HG02588 (cell line): Measurements from ENCODE around the gene ACTR3C.

Experiments
- ATAC-seq: cut with Tn5 transposase; IDR thresholded peaks from one replicate; pipeline ENCODE4 v1.9.1; 2021; ENCODE audit warnings: mild to moderate bottlenecking, moderate library complexity; ENCODE audit not compliant: unreplicated experiment

ACTR3C gene

DNA sequence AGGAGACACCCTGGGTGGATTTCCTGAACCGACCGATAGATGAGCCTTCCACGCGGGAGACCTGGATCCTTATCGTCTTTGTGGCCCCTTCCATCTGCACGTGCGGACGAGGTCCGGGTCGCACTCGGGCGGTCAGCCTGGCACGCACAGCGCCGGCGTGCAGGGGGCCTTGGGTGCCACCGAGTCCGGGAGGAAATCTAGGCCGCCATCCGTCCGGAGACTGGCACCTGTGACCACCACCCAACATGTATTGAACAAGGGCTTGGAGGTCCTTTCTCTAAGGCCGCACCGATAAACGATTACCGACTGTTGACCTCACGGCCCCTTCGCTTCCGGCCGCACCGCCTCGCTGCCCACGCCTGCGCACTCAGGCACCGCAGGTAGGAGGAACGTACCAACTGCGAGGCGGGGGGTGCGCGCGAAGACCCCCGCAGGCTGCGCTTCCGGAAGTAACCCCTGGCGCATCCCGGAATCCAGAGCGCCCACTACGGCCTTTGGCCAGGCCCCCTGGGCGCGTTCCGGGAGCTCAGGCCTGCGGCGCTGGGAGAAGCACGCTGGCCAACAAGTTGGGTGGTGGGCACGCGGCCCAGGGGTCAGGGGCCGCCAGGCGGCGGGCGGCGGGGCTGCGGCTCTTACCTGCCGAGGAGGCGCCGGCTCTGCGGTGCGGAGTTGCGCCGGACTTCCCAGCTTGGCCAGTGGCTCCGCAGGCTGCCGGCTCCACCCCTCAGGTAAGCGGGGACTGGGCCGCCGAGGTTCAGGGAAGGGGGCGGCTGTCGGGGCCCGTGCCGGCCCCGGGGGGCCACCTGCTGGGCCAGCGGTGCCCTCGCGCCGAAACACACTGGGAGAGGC lies at the start of gene ACTR3C, which contains the start of gene LRRC61:
Gene ACTR3C, minus strand, starts transcription at position 713 of the 849 bp plus-strand sequence. CDS start 28,249 bp downstream, outside the sequence.
Gene LRRC61, plus strand, starts transcription at position 523 of the 849 bp plus-strand sequence. CDS start 13,507 bp downstream, outside the sequence.
- peak; percentile 55 for ATAC-seq

GRCh38 chr7:150372271-150373048 lies 49.1 kb upstream of the ACTR3C start:
- ATAC-seq = no peak

- ATAC-seq = no peak
Measured at GRCh38 chr7:150371996-150372270, 48.6 kb upstream of the ACTR3C start.

DNA sequence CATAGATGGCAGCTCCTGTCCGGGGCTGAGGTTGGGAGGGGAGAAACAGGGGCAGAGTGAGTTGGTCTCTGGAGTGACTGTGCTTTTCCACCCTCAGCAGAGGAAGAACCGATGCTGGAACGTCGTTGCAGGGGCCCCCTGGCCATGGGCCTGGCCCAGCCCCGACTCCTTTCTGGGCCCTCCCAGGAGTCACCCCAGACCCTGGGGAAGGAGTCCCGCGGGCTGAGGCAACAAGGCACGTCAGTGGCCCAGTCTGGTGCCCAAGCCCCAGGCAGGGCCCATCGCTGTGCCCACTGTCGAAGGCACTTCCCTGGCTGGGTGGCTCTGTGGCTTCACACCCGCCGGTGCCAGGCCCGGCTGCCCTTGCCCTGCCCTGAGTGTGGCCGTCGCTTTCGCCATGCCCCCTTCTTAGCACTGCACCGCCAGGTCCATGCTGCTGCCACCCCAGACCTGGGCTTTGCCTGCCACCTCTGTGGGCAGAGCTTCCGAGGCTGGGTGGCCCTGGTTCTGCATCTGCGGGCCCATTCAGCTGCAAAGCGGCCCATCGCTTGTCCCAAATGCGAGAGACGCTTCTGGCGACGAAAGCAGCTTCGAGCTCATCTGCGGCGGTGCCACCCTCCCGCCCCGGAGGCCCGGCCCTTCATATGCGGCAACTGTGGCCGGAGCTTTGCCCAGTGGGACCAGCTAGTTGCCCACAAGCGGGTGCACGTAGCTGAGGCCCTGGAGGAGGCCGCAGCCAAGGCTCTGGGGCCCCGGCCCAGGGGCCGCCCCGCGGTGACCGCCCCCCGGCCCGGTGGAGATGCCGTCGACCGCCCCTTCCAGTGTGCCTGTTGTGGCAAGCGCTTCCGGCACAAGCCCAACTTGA lies 48.0 kb upstream of the ACTR3C start:
- ATAC-seq = no peak

- ATAC-seq = no peak
Measured at GRCh38 chr7:150370612-150371071, 47.3 kb upstream of the ACTR3C start.

GRCh38 chr7:150369748-150370501 lies 46.6 kb upstream of the ACTR3C start:
- ATAC-seq = no peak

- peak; percentile 38 for ATAC-seq
Measured at GRCh38 chr7:150368884-150369747, 45.8 kb upstream of the ACTR3C start.

DNA sequence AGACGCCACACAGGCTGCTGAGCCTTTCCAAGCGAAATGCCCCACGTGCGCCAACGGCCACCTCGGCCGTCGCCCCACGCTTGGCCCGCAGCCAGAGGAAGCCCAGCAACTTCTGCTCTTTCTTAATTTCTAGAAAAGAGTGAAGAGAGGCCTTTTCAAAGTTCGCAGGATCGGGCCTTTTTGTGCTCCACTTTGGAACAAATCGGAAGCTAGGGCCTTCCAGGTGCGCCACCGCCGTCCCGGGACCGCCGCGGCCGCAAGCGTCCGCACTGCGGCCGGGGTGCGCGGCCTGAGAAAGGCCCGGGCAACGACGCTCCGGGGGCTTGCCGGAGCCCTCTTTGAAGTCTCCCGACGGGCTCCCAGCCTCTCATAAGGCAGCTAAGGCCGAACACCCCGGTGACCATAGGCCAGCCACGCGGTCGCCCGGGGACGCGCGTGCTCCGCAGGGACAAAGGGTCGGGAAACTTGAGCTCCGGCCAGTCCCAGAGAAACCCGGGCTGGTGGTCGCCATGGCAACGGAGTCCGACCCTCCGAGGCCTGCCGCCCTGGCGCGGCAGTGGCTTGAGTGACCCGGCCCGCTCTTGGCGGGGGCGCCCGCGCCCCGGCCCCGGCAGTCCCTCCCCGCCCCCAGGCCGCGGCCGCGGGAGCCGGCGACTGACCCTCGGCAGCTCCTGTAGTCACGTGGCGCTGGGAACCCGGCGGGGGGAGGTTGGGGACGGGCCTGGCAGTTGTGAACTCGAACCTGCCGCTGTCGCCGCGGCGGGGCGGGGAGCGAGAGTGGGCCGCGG lies 44.9 kb upstream of the ACTR3C start, which contains the start of gene REPIN1:
Gene REPIN1, plus strand, starts transcription at position 727 of the 788 bp plus-strand sequence. CDS start 890 bp downstream, outside the sequence.
- ATAC-seq = peak; percentile 63

GRCh38 chr7:150367677-150368095 lies 44.3 kb upstream of the ACTR3C start:
- no peak for ATAC-seq

GRCh38 chr7:150365673-150366398 lies 42.5 kb upstream of the ACTR3C start:
- no peak for ATAC-seq

DNA sequence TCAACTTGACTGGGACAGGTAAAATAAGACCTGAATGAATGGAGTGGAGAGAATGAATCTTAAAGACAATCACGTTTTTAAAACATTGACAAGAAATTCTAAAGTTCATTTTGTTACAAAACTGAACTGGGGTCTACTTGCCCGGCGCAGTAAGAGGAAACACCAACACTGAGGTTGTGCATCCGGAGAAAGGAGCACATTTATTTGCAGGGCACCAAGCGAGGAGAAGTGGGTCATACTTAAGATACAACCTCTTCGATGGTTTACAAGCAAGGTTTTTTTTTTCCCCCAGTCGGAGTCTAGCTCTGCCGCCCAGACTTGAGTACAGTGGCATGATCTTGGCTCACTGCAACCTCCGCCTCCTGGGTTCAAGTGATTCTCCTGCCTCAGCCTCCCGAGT lies 41.8 kb upstream of the ACTR3C start:
- ATAC-seq = no peak

- peak; percentile 33 for ATAC-seq
Measured at GRCh38 chr7:150363872-150364271, 40.5 kb upstream of the ACTR3C start.

GRCh38 chr7:150363370-150363769 lies 40.0 kb upstream of the ACTR3C start:
- no peak for ATAC-seq

DNA sequence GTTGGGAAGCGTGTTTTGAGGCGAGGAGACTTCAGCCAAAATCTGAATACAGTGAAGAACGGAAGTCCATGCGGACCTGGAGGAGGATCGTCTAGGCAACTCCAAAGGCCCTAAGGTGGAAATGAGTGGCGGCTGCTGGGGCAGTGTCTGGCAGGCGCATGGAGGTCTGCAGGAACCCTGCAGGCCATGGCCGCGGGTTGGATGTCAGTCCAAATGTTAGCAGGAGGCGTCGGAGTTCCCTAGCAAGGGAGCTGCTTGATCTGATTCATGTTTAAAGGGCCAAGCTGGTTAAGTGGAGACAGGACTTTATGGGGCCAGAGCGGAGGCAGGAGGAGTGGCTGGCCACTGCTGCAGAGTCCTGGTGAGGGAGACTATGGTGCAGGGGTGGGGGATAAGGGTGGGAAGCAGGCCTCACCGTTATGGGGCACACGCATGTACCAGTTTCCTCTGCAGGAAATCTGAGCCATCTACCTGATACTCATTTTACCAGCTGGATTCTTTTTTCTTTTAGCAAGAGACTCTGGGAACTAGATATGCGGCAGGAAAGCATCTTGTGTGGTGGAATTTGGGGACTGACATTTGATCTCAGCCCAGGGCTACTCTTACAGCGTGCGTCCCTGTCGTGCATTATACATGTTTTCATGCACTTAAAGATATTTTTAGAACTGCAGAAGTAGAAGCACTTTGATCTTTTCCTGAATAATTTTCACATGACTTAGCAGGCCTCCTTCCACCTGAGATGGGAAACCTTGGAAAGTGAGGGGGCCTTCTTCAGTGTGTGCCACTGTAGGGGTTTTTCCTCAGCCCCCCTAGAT lies 38.7 kb upstream of the ACTR3C start:
- ATAC-seq = no peak

DNA sequence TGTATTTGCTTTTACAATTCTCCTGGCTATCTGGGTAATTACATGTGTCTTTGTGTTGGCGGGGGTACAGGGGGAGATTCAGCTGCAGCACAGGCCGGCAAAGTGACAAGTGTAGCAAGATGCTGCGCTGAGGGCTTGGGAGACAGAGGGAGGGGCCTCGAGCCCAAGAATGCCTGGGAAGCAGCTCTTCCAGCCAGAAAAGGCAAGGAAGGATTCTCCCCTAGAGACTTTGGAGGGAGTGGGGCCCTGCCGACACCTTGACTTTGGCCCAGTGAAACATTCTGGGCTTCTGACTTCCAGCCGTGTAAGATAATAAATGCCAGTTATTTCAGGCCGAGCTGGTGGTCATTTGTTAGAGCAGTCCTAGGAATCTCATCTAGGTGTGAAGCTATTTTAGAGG lies 38.1 kb upstream of the ACTR3C start:
- no peak for ATAC-seq

GRCh38 chr7:150360363-150361058 lies 37.2 kb upstream of the ACTR3C start:
- ATAC-seq = no peak
